ENCODE measurements around the gene RREB1. TPM values are rescaled to one million over a fixed set of nuclear protein-coding genes. Genes with fewer than 3 reads are reported as not detected.

Gene RREB1
- total RNA-seq, 1 experiment from 2014 or later: 38.4 TPM

DNA sequence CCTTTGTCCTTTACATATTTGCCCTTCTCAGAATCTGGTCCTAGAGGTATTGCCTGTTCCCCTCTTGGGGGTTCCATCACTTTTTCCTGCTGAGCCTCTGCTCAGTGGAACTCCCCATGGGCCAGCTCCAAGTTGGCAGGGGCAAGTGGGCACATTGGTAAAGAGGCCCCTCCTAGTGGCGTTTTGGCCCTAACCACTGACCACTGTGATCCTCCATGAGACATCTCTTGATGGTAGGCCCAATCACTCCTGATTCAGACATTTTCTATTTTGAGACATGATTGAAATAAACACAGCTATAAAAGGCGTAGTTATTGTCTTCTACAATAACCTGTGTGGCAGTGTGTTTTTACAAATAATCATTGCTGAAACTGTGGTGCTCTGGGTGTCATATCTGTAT lies 83.0 kb downstream of the RREB1 start:
- DNase-seq: no peak
- no peak overlapping the region for H3K4me3 Mint-ChIP-seq (ENCODE audit: low read depth, unreplicated experiment)
- CTCF ChIA-PET: no interaction called here
- TF ChIP-seq, protein P1, sequence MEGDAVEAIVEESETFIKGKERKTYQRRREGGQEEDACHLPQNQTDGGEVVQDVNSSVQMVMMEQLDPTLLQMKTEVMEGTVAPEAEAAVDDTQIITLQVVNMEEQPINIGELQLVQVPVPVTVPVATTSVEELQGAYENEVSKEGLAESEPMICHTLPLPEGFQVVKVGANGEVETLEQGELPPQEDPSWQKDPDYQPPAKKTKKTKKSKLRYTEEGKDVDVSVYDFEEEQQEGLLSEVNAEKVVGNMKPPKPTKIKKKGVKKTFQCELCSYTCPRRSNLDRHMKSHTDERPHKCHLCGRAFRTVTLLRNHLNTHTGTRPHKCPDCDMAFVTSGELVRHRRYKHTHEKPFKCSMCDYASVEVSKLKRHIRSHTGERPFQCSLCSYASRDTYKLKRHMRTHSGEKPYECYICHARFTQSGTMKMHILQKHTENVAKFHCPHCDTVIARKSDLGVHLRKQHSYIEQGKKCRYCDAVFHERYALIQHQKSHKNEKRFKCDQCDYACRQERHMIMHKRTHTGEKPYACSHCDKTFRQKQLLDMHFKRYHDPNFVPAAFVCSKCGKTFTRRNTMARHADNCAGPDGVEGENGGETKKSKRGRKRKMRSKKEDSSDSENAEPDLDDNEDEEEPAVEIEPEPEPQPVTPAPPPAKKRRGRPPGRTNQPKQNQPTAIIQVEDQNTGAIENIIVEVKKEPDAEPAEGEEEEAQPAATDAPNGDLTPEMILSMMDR (IDR thresholded peaks at IDR 0.05; ENCODE audit: unreplicated experiment): no peak
- intact Hi-C loops (cut with micrococcal nuclease; ENCODE audit: unreplicated experiment): no loop called here
- H3K27me3 Mint-ChIP-seq (ENCODE audit: unreplicated experiment): no peaks in the 10 kb centered on the region
- peaks cover 19% of the 10 kb centered on the region for H3K36me3 Mint-ChIP-seq (ENCODE audit: insufficient read depth, unreplicated experiment)
- no peaks in the 10 kb centered on the region for H3K9me3 Mint-ChIP-seq (ENCODE audit: low read depth, unreplicated experiment)
- BruUV-seq (replicated peaks): no TSS peak
- H3K4me1 Mint-ChIP-seq (ENCODE audit: low read depth, unreplicated experiment): no peaks in the 10 kb centered on the region
- no peak overlapping the region for H3K27ac Mint-ChIP-seq (ENCODE audit: unreplicated experiment)

DNA sequence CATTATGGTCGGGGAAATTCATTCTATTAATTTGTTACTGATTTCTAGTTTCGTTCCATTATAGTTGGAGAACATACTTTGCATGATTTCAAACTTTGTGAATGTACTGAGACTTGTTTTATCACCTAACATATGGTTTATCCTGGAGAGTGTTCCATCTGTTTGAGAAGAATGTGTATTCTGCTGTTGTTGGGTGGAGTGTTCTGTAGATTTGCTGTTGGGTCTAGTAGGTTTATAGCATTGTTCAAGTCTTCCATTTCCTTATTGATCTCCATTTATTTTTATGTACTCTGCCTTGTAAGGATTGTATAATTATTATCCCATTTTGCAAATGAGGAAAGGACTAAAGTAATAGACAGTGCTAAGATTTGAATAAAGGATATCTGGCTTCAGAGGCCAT lies 85.4 kb downstream of the RREB1 start:
- CTCF ChIA-PET: no interaction called here
- Mint-ChIP-seq H3K9me3 (ENCODE audit: low read depth, unreplicated experiment) (no peaks in the 10 kb centered on the region), H3K4me3 (ENCODE audit: low read depth, unreplicated experiment) (no peak overlapping the region), H3K36me3 (ENCODE audit: insufficient read depth, unreplicated experiment) (peaks cover 18% of the 10 kb centered on the region), H3K4me1 (ENCODE audit: low read depth, unreplicated experiment) (no peaks in the 10 kb centered on the region), H3K27me3 (ENCODE audit: unreplicated experiment) (no peaks in the 10 kb centered on the region), H3K27ac (ENCODE audit: unreplicated experiment) (no peak overlapping the region)
- TF ChIP-seq, protein P1 (IDR thresholded peaks at IDR 0.05; ENCODE audit: unreplicated experiment): no peak
- no TSS peak for BruUV-seq (replicated peaks)
- intact Hi-C loops (cut with micrococcal nuclease; ENCODE audit: unreplicated experiment): no loop called here
- no peak for DNase-seq

DNA sequence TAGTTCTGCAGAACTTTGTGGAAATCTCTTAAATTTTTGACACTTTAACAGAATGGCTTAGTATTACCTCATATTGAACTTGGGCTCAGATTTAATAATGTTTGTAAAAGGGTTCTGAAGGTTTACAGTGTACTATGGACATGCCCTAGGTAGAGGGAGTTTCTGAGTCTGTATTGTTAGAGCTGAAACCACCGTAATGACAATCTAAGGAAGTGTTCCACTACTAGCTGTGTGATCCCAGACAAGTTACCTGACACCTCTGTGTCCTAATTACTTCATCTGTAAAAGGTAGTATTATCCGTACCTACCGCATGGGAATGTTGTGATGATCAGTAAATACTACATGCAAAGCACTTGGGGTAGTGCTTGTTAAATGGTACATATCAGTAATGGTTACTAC lies 86.9 kb downstream of the RREB1 start:
- no peaks in the 10 kb centered on the region for H3K4me1 Mint-ChIP-seq (ENCODE audit: low read depth, unreplicated experiment)
- no peak overlapping the region for H3K27ac Mint-ChIP-seq (ENCODE audit: unreplicated experiment)
- intact Hi-C loops (cut with micrococcal nuclease; ENCODE audit: unreplicated experiment): no loop called here
- DNase-seq: no peak
- no peaks in the 10 kb centered on the region for H3K27me3 Mint-ChIP-seq (ENCODE audit: unreplicated experiment)
- peaks cover 19% of the 10 kb centered on the region for H3K36me3 Mint-ChIP-seq (ENCODE audit: insufficient read depth, unreplicated experiment)
- H3K9me3 Mint-ChIP-seq (ENCODE audit: low read depth, unreplicated experiment): no peaks in the 10 kb centered on the region
- TF ChIP-seq, protein P1 (IDR thresholded peaks at IDR 0.05; ENCODE audit: unreplicated experiment): no peak
- no peak overlapping the region for H3K4me3 Mint-ChIP-seq (ENCODE audit: low read depth, unreplicated experiment)
- CTCF ChIA-PET: no interaction called here
- no TSS peak for BruUV-seq (replicated peaks)

DNA sequence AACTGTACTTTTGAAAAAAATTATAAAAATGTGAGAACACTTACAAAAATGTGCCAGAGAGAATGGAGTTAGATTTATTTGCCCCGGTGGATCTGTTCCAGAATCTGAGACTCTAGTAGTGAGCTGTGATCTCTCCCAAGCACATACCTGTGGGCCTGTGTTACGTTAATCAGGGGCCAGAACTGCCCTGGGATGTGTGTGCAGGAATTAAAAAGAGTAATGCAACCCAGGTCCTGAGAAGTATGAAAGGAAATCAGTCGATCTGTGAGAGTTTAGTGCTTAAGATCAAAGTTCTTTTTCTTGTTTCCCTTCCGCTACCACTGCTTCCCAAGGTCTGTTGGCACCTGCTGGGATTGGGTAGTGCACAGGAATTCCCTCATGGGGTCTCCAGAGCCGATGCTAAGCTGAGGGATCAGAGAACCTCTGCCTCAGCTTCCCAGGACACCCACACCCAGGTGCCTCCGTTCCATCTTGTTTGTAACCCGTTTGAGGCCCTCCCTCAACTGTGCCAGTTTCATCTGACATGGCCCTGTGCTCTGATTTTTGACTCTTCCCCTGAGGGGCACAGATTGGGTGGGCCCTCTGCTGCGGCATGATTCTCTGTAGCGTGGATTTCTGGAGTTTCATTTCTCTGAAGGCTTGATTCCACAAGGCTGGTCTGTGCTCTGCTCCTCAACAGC lies 87.7 kb downstream of the RREB1 start:
- H3K27me3 Mint-ChIP-seq (ENCODE audit: unreplicated experiment): no peaks in the 10 kb centered on the region
- TF ChIP-seq, protein P1 (IDR thresholded peaks at IDR 0.05; ENCODE audit: unreplicated experiment): no peak
- intact Hi-C loops (cut with micrococcal nuclease; ENCODE audit: unreplicated experiment): no loop called here
- peaks cover 18% of the 10 kb centered on the region for H3K36me3 Mint-ChIP-seq (ENCODE audit: insufficient read depth, unreplicated experiment)
- no peak overlapping the region for H3K27ac Mint-ChIP-seq (ENCODE audit: unreplicated experiment)
- peaks cover under 1% of the 10 kb centered on the region for H3K4me1 Mint-ChIP-seq (ENCODE audit: low read depth, unreplicated experiment)
- CTCF ChIA-PET: no interaction called here
- no peaks in the 10 kb centered on the region for H3K9me3 Mint-ChIP-seq (ENCODE audit: low read depth, unreplicated experiment)
- no peak overlapping the region for H3K4me3 Mint-ChIP-seq (ENCODE audit: low read depth, unreplicated experiment)
- no TSS peak for BruUV-seq (replicated peaks)
- DNase-seq: no peak

Data from Calu3 (cell line).